Right atrium auricular region (tissue), 2 donors: Measurements from ENCODE around the gene NEAT1. TPM values are rescaled to one million over a fixed set of nuclear protein-coding genes. Genes with fewer than 3 reads are reported as not detected.

Source experiments
- DNase-seq: peaks from one replicate; pipeline ENCODE4 v3.0.0-alpha.2; 2019; ENCODE audit warnings: low spot score
- H3K27ac ChIP-seq, 2 donors: fragments of 200-600 bp; sonication (generic); 1 replicate in 1 of 2; 2 replicates in 1 of 2; pipeline ENCODE4 v1.5.1; 2016 to 2019
- H3K27me3 ChIP-seq, 2 donors: fragments of 200-600 bp; sonication (generic); one replicate each; pipeline versions ENCODE4 v1.5.1 to v1.6.0; 2017 to 2019
- H3K36me3 ChIP-seq: fragments of 200-600 bp; sonication (generic); one replicate; pipeline ENCODE4 v1.5.1; 2016
- H3K4me1 ChIP-seq, 2 donors: fragments of 200-600 bp; sonication (generic); one replicate each; pipeline versions ENCODE4 v1.5.1 to v1.6.0; 2017 to 2019
- H3K4me3 ChIP-seq, 2 donors: fragments of 200-600 bp; sonication (generic); 1 replicate in 1 of 2; 2 replicates in 1 of 2; pipeline ENCODE4 v1.5.1; 2017 to 2019; ENCODE audit warnings: mild to moderate bottlenecking in 1 of 2, moderate library complexity in 1 of 2
- H3K9me3 ChIP-seq, 2 donors: fragments of 200-600 bp; sonication (generic); one replicate each; pipeline ENCODE4 v1.5.1; 2019
- total RNA-seq, 2 donors: library from RNA; depleted of rRNA; stranded (reverse); fragments of >200 nt; gene quantifications; one replicate each; pipeline ENCODE4 v1.1.0, GENCODE V29; 2016
- TF ChIP-seq, protein P1 (sequence below), 2 donors: fragments of 200-600 bp; sonication (generic); IDR thresholded peaks; one replicate each; pipeline ENCODE4 v1.5.1; 2019; ENCODE audit warnings: antibody characterized with exemption in 2 of 2

Gene NEAT1
- total RNA-seq, 2 donors from 2014 or later: 43.7 to 52.5 TPM

DNA sequence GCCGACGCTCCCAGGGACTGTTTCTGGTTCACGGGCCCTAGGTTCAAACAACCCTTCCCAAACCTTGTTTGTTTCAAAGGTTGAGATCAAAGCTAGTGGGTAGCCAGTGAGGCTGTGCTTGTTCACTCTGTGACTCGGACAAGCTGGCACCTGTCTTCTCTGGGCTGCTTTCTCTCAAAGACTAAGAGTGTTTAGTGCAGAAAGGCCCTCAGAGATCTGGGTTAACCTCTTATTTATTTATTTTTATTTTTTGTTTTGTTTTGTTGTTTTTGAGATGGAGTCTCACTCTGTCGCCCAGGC, 63.3 kb downstream of the NEAT1 start:
- TF ChIP-seq, protein P1, sequence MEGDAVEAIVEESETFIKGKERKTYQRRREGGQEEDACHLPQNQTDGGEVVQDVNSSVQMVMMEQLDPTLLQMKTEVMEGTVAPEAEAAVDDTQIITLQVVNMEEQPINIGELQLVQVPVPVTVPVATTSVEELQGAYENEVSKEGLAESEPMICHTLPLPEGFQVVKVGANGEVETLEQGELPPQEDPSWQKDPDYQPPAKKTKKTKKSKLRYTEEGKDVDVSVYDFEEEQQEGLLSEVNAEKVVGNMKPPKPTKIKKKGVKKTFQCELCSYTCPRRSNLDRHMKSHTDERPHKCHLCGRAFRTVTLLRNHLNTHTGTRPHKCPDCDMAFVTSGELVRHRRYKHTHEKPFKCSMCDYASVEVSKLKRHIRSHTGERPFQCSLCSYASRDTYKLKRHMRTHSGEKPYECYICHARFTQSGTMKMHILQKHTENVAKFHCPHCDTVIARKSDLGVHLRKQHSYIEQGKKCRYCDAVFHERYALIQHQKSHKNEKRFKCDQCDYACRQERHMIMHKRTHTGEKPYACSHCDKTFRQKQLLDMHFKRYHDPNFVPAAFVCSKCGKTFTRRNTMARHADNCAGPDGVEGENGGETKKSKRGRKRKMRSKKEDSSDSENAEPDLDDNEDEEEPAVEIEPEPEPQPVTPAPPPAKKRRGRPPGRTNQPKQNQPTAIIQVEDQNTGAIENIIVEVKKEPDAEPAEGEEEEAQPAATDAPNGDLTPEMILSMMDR (IDR thresholded peaks at IDR 0.05): no peak
- Histone ChIP-seq H3K36me3 (no peaks in the 10 kb centered on the region), H3K9me3 (no peaks in the 10 kb centered on the region), H3K4me3 (no peak overlapping the region), H3K27me3 (no peaks in the 10 kb centered on the region), H3K4me1 (peaks cover 0 to 75% of the 10 kb centered on the region in 2 donors), H3K27ac (peak overlapping the region; percentile 95 to 100)
- DNase-seq: no peak

DNA sequence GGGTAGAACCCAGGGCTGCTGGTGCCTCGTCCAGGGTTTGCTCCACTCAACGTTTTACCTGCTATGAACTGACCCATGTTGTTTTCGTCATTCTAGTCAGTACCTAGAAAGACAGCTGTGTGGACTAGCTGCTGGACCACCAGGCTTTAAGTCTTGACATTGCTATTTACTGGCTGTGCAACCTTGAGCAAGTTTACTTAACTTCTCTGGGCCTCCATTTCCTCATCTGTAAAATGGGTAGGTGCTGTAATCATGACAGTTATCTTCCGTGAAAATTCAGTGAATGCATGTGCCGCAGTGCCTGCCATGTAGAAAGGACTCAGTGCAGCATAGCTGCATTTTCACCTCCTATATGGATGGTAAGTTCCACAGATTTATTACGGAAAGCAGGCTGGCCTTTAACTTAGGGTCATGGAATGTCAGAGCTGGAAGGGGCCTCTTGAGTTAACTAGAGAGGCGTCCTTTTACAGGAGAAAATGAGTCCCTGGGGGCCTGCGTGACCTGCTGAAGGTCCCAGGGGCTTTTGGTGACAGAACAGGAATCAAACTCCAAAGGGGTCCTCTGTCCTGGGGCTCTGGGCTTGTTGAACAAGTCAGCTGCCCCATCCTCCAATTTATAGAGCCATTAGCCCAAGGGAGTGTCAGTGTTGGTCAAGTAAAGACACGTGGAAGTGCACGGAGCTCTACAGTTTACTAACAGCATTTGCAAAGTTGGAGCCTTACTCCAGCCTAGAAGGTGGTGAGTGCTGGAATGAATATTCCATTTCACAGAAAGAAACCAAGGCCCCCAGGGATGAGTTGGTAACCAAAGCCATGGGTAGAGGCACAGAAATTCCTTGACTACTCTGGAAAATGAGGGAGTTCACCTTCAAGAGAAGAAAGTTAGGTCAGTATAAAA, 64.2 kb downstream of the NEAT1 start:
- H3K4me3 ChIP-seq: no peak overlapping the region
- peaks cover 0 to 75% of the 10 kb centered on the region in 2 donors for H3K4me1 ChIP-seq
- no peaks in the 10 kb centered on the region for H3K36me3 ChIP-seq
- no peak for DNase-seq
- TF ChIP-seq, protein P1 (IDR thresholded peaks at IDR 0.05): no peak
- H3K27ac ChIP-seq: peak overlapping the region; percentile 95 to 100
- H3K27me3 ChIP-seq: no peaks in the 10 kb centered on the region
- H3K9me3 ChIP-seq: no peaks in the 10 kb centered on the region

DNA sequence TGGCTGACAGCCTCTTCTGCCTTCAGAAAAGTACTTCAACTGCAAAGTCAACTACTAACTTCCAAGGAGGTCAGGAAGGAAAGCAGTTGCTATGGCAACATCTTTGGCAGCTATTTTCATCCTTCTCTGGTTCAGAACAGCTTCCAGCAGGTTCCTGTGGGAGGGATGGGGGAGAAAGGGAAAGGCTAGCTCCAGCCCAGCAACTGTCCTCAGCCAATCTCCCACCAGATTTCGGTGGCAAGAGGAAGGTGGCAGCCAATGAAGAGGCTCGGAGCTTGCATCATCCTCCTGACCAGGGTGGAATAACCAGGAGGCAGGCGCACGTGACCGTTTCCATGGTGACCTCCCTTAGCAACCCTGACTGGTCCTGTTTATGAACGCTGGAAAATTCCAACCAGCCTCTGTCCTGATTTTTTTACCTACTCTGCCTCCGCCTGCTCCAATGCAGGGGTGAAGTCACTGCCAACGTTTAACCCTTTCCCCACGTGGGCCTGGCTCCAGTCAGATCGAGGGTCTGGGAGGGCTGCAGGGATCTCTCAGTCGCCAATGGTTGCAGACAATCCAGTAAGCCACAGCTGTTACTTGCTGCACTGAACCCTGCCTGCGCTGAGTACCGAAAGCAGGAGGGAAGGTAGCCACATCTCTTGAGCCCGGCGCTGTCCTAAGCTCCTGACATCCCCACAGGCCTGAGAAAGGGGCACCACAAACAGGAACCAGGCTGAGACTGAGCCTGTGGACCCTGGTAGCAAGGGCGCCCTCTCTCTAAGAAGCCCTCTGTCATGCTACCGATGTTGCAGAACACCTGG, 65.1 kb downstream of the NEAT1 start:
- H3K4me3 ChIP-seq: peak overlapping the region in 1 of 2 donors; percentile 12
- TF ChIP-seq, protein P1 (IDR thresholded peaks at IDR 0.05): no peak
- H3K27ac ChIP-seq: peak overlapping the region; percentile 95 to 100
- no peaks in the 10 kb centered on the region for H3K36me3 ChIP-seq
- DNase-seq: peak; percentile 100
- H3K4me1 ChIP-seq: peaks cover 0 to 76% of the 10 kb centered on the region in 2 donors
- no peaks in the 10 kb centered on the region for H3K27me3 ChIP-seq
- H3K9me3 ChIP-seq: no peaks in the 10 kb centered on the region

DNA sequence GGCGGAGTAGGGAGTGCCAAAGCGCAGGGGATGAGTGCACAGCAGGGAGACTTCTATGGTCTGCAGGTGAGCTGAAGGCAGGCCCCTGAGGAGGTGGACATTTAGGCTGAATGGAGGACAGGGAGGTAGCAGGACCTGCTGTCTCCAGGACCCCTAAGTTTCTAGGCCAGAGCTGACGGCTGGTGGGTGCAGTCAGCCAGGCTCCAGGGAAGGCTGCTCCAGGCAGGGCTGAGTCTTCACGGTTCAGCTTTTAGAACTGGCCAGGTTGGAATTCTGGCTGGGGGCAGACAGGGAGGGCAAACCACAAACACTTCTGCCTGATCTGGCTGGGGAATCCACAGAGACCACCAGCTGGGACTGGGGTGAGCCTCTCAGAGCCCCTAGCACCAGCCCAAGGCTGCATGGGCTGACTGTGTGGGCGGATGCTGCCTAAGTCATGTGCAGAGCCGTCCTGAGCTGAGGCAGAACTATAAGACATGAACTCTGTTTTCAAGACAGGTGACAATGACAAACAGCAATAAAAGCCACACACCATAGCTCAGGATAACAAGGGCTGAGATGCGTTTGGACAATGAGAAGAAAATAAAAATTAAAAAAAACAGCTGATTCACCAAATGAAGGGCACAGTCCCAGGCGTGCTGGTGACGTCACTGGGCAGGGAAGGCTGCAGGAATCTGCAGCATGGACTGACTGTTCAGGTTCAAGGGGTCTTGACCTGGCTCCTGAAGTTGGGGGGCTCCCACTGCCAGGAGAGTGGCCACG, 65.9 kb downstream of the NEAT1 start:
- H3K27ac ChIP-seq: peak overlapping the region; percentile 95 to 100
- H3K36me3 ChIP-seq: no peaks in the 10 kb centered on the region
- TF ChIP-seq, protein P1 (IDR thresholded peaks at IDR 0.05): no peak
- peak overlapping the region in 1 of 2 donors; percentile 12 for H3K4me3 ChIP-seq
- no peak for DNase-seq
- H3K27me3 ChIP-seq: no peaks in the 10 kb centered on the region
- no peaks in the 10 kb centered on the region for H3K9me3 ChIP-seq
- H3K4me1 ChIP-seq: peaks cover 0 to 84% of the 10 kb centered on the region in 2 donors

DNA sequence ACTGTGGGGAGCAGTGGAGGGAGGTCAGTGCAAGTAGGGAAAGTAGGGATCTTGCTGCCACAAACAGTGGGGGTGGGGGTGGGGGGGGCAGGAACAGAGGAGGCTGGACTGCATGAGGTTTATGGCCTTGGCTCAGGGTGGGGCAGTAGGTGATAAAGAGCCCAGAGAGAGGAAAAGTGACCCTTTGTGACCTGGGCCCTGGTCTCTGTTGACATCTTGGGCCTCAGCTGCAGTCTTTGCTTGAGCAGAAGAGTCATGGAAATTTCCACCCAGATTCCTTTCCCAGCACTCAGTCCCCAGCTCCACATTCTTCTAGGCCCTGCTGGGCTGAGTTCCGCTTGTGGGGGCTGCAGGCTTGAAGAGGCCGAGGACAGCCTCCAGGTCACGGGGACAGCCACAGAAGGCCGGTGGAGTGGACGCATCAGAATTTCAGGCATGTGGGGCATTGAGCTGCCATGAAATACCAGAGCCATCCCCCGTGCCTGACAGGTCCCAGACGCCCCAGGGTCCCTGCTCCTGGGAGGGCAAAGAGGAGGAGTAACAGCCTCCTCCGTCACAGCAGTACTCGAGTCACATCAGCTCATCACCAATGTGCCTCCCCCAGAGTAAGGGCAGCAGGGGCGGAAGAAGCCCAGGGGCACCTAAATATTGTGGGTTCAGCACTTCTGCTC, 66.6 kb downstream of the NEAT1 start:
- Histone ChIP-seq H3K4me1 (peaks cover 0 to 91% of the 10 kb centered on the region in 2 donors), H3K27me3 (no peaks in the 10 kb centered on the region), H3K36me3 (no peaks in the 10 kb centered on the region), H3K27ac (peak overlapping the region; percentile 95 to 100), H3K9me3 (no peaks in the 10 kb centered on the region), H3K4me3 (peak overlapping the region in 1 of 2 donors; percentile 7)
- TF ChIP-seq, protein P1 (IDR thresholded peaks at IDR 0.05): no peak
- DNase-seq: no peak
